Neural progenitor cell (in vitro differentiated cells): ENCODE measurements around the gene KREMEN2. TPM values are rescaled to one million over a fixed set of nuclear protein-coding genes. Genes with fewer than 3 reads are reported as not detected.

ENCODE experiments used
- DNase-seq: peaks from one replicate; pipeline ENCODE4 v3.0.0-alpha.2; 2016; ENCODE audit warnings: low spot score
- H2AFZ ChIP-seq: fragments of 200-600 bp; sonication (generic); replicated peaks from 2 replicates; pipeline ENCODE4 v1.6.1; 2016; ENCODE audit warnings: antibody characterized with exemption
- H3F3A ChIP-seq: fragments of 200-600 bp; sonication (generic); 2 replicates; pipeline ENCODE4 v1.6.1; 2016; ENCODE audit warnings: antibody characterized with exemption, low read depth
- H3K27ac ChIP-seq: fragments of 200-600 bp; sonication (generic); 2 replicates; pipeline ENCODE4 v1.5.1; 2016; ENCODE audit warnings: mild to moderate bottlenecking
- H3K27me3 ChIP-seq: fragments of 200-600 bp; sonication (generic); 2 replicates; pipeline ENCODE4 v1.6.1; 2016; ENCODE audit warnings: mild to moderate bottlenecking, moderate library complexity
- H3K36me3 ChIP-seq: fragments of 200-600 bp; sonication (generic); 2 replicates; pipeline ENCODE4 v1.5.1; 2016
- H3K4me1 ChIP-seq: fragments of 200-600 bp; sonication (generic); 2 replicates; pipeline ENCODE4 v1.6.1; 2016; ENCODE audit warnings: mixed run types
- H3K4me2 ChIP-seq: fragments of 200-600 bp; sonication (generic); 2 replicates; pipeline ENCODE4 v1.6.1; 2016
- H3K4me3 ChIP-seq: fragments of 200-600 bp; sonication (generic); 2 replicates; pipeline ENCODE4 v1.5.1; 2016
- H3K79me2 ChIP-seq: fragments of 200-600 bp; sonication (generic); 2 replicates; pipeline ENCODE4 v1.6.1; 2016; ENCODE audit warnings: low read depth
- H3K9ac ChIP-seq: fragments of 200-600 bp; sonication (generic); 2 replicates; pipeline ENCODE4 v1.6.1; 2016
- H3K9me3 ChIP-seq: fragments of 200-600 bp; sonication (generic); 2 replicates; pipeline ENCODE4 v1.5.1; 2016; ENCODE audit warnings: low read depth
- H4K20me1 ChIP-seq: fragments of 200-600 bp; sonication (generic); 2 replicates; pipeline ENCODE4 v1.6.1; 2016; ENCODE audit warnings: low read depth
- H3K27ac Mint-ChIP-seq: 3 replicates; pipeline ENCODE4 v1.8.0; 2021; ENCODE audit warnings: mixed read lengths
- H3K27me3 Mint-ChIP-seq: 2 replicates; pipeline ENCODE4 v1.8.0; 2022; ENCODE audit warnings: low read depth, mild to moderate bottlenecking, inconsistent platforms, moderate library complexity, mixed read lengths; ENCODE audit not compliant: insufficient read depth
- H3K36me3 Mint-ChIP-seq: 3 replicates; pipeline ENCODE4 v1.8.0; 2021; ENCODE audit warnings: mixed read lengths
- H3K4me1 Mint-ChIP-seq: 3 replicates; pipeline ENCODE4 v1.8.0; 2021; ENCODE audit warnings: mixed read lengths
- H3K4me3 Mint-ChIP-seq: 3 replicates; pipeline ENCODE4 v1.8.0; 2021; ENCODE audit warnings: mild to moderate bottlenecking, moderate library complexity, mixed read lengths
- H3K9me3 Mint-ChIP-seq: 3 replicates; pipeline ENCODE4 v1.8.0; 2020; ENCODE audit warnings: mixed read lengths
- CTCF ChIP-seq: fragments of 200-600 bp; sonication (generic); IDR thresholded peaks from 2 replicates; pipeline ENCODE4 v1.5.1; 2017; ENCODE audit warnings: antibody characterized with exemption, mild to moderate bottlenecking
- EZH2 ChIP-seq: fragments of 200-600 bp; sonication (generic); IDR thresholded peaks from 2 replicates; pipeline ENCODE4 v1.6.1; 2017; ENCODE audit warnings: antibody characterized with exemption, mild to moderate bottlenecking, moderate library complexity
- EZH2phosphoT487 ChIP-seq: fragments of 200-600 bp; sonication (generic); IDR thresholded peaks from 2 replicates; pipeline ENCODE4 v1.6.1; 2017; ENCODE audit warnings: antibody characterized with exemption
- small RNA-seq: library from RNA; depleted of rRNA; stranded (forward); fragments of <200 nt; gene quantifications from one replicate; pipeline ENCODE3, GENCODE V24; 2015
- total RNA-seq: library from RNA; depleted of rRNA; stranded (reverse); fragments of >200 nt; gene quantifications from 2 replicates; pipeline ENCODE4 v1.2.3, GENCODE V29; 2015; ENCODE audit warnings: low replicate concordance

KREMEN2 gene
- total RNA-seq, 1 donor from 2014 or later, result 0.51 TPM

- Histone ChIP-seq H3K79me2 (peaks cover 22% of the 10 kb centered on the region), H3K36me3 (no peaks in the 10 kb centered on the region), H2AFZ (no peak overlapping the region), H3K4me3 (no peak overlapping the region), H3K4me2 (no peak overlapping the region), H3K27ac (no peak overlapping the region), H3K9ac (no peak overlapping the region), H4K20me1 (peaks cover 48% of the 10 kb centered on the region), H3F3A (peaks cover 45% of the 10 kb centered on the region), H3K9me3 (no peaks in the 10 kb centered on the region), H3K4me1 (peaks cover 16% of the 10 kb centered on the region), H3K27me3 (peaks cover 59% of the 10 kb centered on the region)
- Mint-ChIP-seq H3K27me3 (peaks cover 34% of the 10 kb centered on the region), H3K9me3 (no peaks in the 10 kb centered on the region), H3K4me1 (peaks cover 38% of the 10 kb centered on the region), H3K36me3 (peaks cover 2% of the 10 kb centered on the region), H3K27ac (no peak overlapping the region), H3K4me3 (peak overlapping the region; percentile 75)
- TF ChIP-seq CTCF (no peak), EZH2 (no peak), EZH2phosphoT487 (no peak)
- no peak for DNase-seq
Measured at GRCh38 chr16:3015865-3016521, 51.9 kb downstream of the KREMEN2 start.

GRCh38 chr16:3017344-3017743, 53.3 kb downstream of the KREMEN2 start:
- Histone ChIP-seq H3K36me3 (no peaks in the 10 kb centered on the region), H3K79me2 (peaks cover 22% of the 10 kb centered on the region), H3K4me2 (peak overlapping the region; percentile 89), H3K27ac (no peak overlapping the region), H2AFZ (no peak overlapping the region), H3K4me3 (peak overlapping the region; percentile 91), H3K4me1 (peaks cover 18% of the 10 kb centered on the region), H4K20me1 (peaks cover 58% of the 10 kb centered on the region), H3K27me3 (peaks cover 47% of the 10 kb centered on the region), H3K9me3 (no peaks in the 10 kb centered on the region), H3F3A (peaks cover 59% of the 10 kb centered on the region), H3K9ac (peak overlapping the region; percentile 30)
- Mint-ChIP-seq H3K27ac (no peak overlapping the region), H3K36me3 (peaks cover 2% of the 10 kb centered on the region), H3K9me3 (no peaks in the 10 kb centered on the region), H3K4me1 (peaks cover 46% of the 10 kb centered on the region), H3K27me3 (peaks cover 34% of the 10 kb centered on the region), H3K4me3 (peak overlapping the region; percentile 75)
- peak; percentile 58 for DNase-seq
- no peak for TF ChIP-seq CTCF
- TF ChIP-seq EZH2phosphoT487, result no peak
- TF ChIP-seq EZH2, result no peak

Small RNA genes within 50 kb of the gene (small RNA-seq; reads per million reads assigned to genes)
- gene LINC00514, result not detected

Other genes starting within 250 kb of the KREMEN2 start
- gene PRSS27, start 244.1 kb upstream of the KREMEN2 start, total RNA-seq, result 1.8 and 5.1 TPM in 2 replicates
- 82.3 and 119 TPM in 2 replicates for gene SRRM2, start 211.6 kb upstream of the KREMEN2 start, total RNA-seq
- 210 and 402 TPM in 2 replicates for gene ELOB, start 187.0 kb upstream of the KREMEN2 start, total RNA-seq
- 0.40 and 0.73 TPM in 2 replicates for gene PRSS33, start 176.7 kb upstream of the KREMEN2 start, total RNA-seq
- gene PRSS41, start 165.8 kb upstream of the KREMEN2 start, total RNA-seq, result not detected in 2 replicates
- gene PRSS21, start 147.0 kb upstream of the KREMEN2 start, total RNA-seq, result not detected in 2 replicates
- gene ZG16B, start 134.0 kb upstream of the KREMEN2 start, total RNA-seq, result not detected in 2 replicates
- gene PRSS22, start 106.1 kb upstream of the KREMEN2 start, total RNA-seq, result not detected in 2 replicates
- gene FLYWCH2, start 81.1 kb upstream of the KREMEN2 start, total RNA-seq, result 15.8 and 46.5 TPM in 2 replicates
- gene FLYWCH1, start 52.3 kb upstream of the KREMEN2 start, total RNA-seq, result 5.1 and 16.1 TPM in 2 replicates
- gene PAQR4, start 5.1 kb downstream of the KREMEN2 start, total RNA-seq, result 3.3 and 15.4 TPM in 2 replicates
- 4.6 and 38.5 TPM in 2 replicates for gene PKMYT1, start 16.2 kb downstream of the KREMEN2 start, total RNA-seq
- not detected in 2 replicates for gene CLDN9, start 48.6 kb downstream of the KREMEN2 start, total RNA-seq
- gene CLDN6, start 53.9 kb downstream of the KREMEN2 start, total RNA-seq, result 31.6 and 60.0 TPM in 2 replicates
- gene TNFRSF12A, start 56.1 kb downstream of the KREMEN2 start, total RNA-seq, result 6.7 and 14.3 TPM in 2 replicates
- gene HCFC1R1, start 59.7 kb downstream of the KREMEN2 start, total RNA-seq, result 1.6 and 15.7 TPM in 2 replicates
- gene THOC6, start 59.8 kb downstream of the KREMEN2 start, total RNA-seq, result 16.6 and 28.6 TPM in 2 replicates
- gene BICDL2, start 72.7 kb downstream of the KREMEN2 start, total RNA-seq, result 0.12 TPM in 1 of 2 replicates, not detected in the other
- 0.58 and 0.62 TPM in 2 replicates for gene MMP25, start 82.3 kb downstream of the KREMEN2 start, total RNA-seq
- gene IL32, start 101.4 kb downstream of the KREMEN2 start, total RNA-seq, result 1.4 TPM in 1 of 2 replicates, not detected in the other
- 5.4 and 16.2 TPM in 2 replicates for gene ZSCAN10, start 135.0 kb downstream of the KREMEN2 start, total RNA-seq
- 5.4 and 19.6 TPM in 2 replicates for gene ZNF205, start 148.3 kb downstream of the KREMEN2 start, total RNA-seq
- gene ZNF213, start 170.8 kb downstream of the KREMEN2 start, total RNA-seq, result 1.3 and 4.0 TPM in 2 replicates
- not detected in 2 replicates for gene OR1F1, start 223.9 kb downstream of the KREMEN2 start, total RNA-seq